OCI-LY7 (cell line): Measurements from ENCODE around the gene ZDHHC17. TPM values are rescaled to one million over a fixed set of nuclear protein-coding genes. Genes with fewer than 3 reads are reported as not detected.

Source experiments
- BruUV-seq: library from RNA; stranded (reverse); fragments of 400-500 nt; replicated peaks from 2 replicates; lab custom pipeline; 2021; lab: Mats Ljungman, UMichigan
- CTCF ChIA-PET: fragments of 300-600 bp; sonication (Branson Sonifier 250); formaldehyde crosslinking; loops from one replicate; lab custom pipeline; 2022; ENCODE audit warnings: antibody characterized with exemption; ENCODE audit not compliant: unreplicated experiment; lab: Charles Lee
- POLR2A ChIA-PET: fragments of 300-600 bp; sonication (Branson Sonifier 250); formaldehyde crosslinking; loops from one replicate; lab custom pipeline; 2022; ENCODE audit warnings: antibody characterized with exemption; lab: Charles Lee
- DNase-seq: peaks from one replicate; pipeline ENCODE4 v3.0.0-alpha.2; 2015; ENCODE audit warnings: low spot score
- H2AFZ ChIP-seq: fragments of 200-600 bp; sonication (generic), shearing (Covaris generic); 2 replicates; pipeline ENCODE4 v1.6.1; 2014; ENCODE audit warnings: mild to moderate bottlenecking, antibody characterized with exemption, low read length, moderate library complexity
- H3K27ac ChIP-seq: fragments of 200-600 bp; sonication (generic); 2 replicates; pipeline ENCODE4 v1.5.1; 2014; ENCODE audit warnings: mixed run types, low read depth, mild to moderate bottlenecking, moderate library complexity, low read length, inconsistent platforms; ENCODE audit not compliant: poor library complexity, severe bottlenecking
- H3K36me3 ChIP-seq: fragments of 200-600 bp; sonication (generic); 2 replicates; pipeline ENCODE4 v1.6.1; 2014; ENCODE audit warnings: mild to moderate bottlenecking, antibody characterized with exemption, low read length, moderate library complexity, mixed read lengths; ENCODE audit not compliant: insufficient read depth
- H3K4me1 ChIP-seq: fragments of 200-600 bp; sonication (generic); 2 replicates; pipeline ENCODE4 v1.5.1; 2014; ENCODE audit warnings: mild to moderate bottlenecking, low read length; ENCODE audit not compliant: insufficient read depth, poor library complexity, severe bottlenecking
- H3K4me2 ChIP-seq: fragments of 200-600 bp; sonication (generic); 2 replicates; pipeline ENCODE4 v1.6.1; 2014; ENCODE audit warnings: mild to moderate bottlenecking, low read length
- H3K4me3 ChIP-seq: fragments of 200-600 bp; sonication (generic); 2 replicates; pipeline ENCODE4 v1.5.1; 2014; ENCODE audit warnings: mild to moderate bottlenecking, low read depth, low read length; ENCODE audit not compliant: poor library complexity, severe bottlenecking
- H3K79me2 ChIP-seq: fragments of 200-600 bp; sonication (generic); 2 replicates; pipeline ENCODE4 v1.6.1; 2016; ENCODE audit warnings: low read depth, mild to moderate bottlenecking, low read length, moderate library complexity, mixed read lengths; ENCODE audit not compliant: insufficient read depth
- H3K9me2 ChIP-seq: fragments of 200-600 bp; sonication (generic); 2 replicates; pipeline ENCODE4 v1.6.1; 2016; ENCODE audit warnings: mild to moderate bottlenecking, low read length, mixed read lengths; ENCODE audit not compliant: insufficient read depth
- H3K9me3 ChIP-seq: fragments of 200-600 bp; sonication (generic); 2 replicates; pipeline ENCODE4 v1.6.1; 2014; ENCODE audit warnings: mild to moderate bottlenecking, mixed run types, low read length, mixed read lengths
- H4K20me1 ChIP-seq: fragments of 200-600 bp; sonication (generic); 2 replicates; pipeline ENCODE4 v1.6.1; 2014; ENCODE audit warnings: mild to moderate bottlenecking, antibody characterized with exemption, low read length, moderate library complexity, mixed read lengths; ENCODE audit not compliant: insufficient read depth
- EZH2phosphoT487 ChIP-seq: fragments of 200-600 bp; sonication (generic); IDR thresholded peaks from 2 replicates; pipeline ENCODE4 v1.6.1; 2018; ENCODE audit warnings: low read depth, borderline replicate concordance, mild to moderate bottlenecking, mixed run types, antibody characterized with exemption, low read length, moderate library complexity, mixed read lengths
- intact Hi-C: fragments of 100-400 bp; cut with micrococcal nuclease; formaldehyde crosslinking; loops from one replicate; pipeline ENCODE4 v1.10.0; 2022; ENCODE audit not compliant: unreplicated experiment
- total RNA-seq, 2 experiments: library from RNA; depleted of rRNA in 1 of 2; stranded (reverse); fragments of >200 nt in 1 of 2; shearing (Covaris generic) in 1 of 2; gene quantifications; 2 replicates each; pipeline ENCODE4 v1.2.3, GENCODE V29; 2014 to 2022
- TF ChIP-seq, protein P1 (sequence below): fragments of 200-600 bp; sonication (generic); conservative IDR thresholded peaks from 2 replicates; pipeline ENCODE4 v1.5.1; 2014; ENCODE audit warnings: mild to moderate bottlenecking, antibody characterized with exemption, low read length, moderate library complexity, mixed read lengths

ZDHHC17 gene
- total RNA-seq, 2 experiments from 2014 or later: 24.0 to 32.8 TPM

GRCh38 chr12:76740501-76740900, 23.4 kb upstream of the ZDHHC17 start:
- no peak overlapping the region for H3K27ac ChIP-seq
- POLR2A ChIA-PET: interaction anchor here (0.5 to 1.4 kb wide), 2 partner anchors 10 to 14 kb away, joined by 4 read pairs; no protein-coding TSS in a partner anchor
- H4K20me1 ChIP-seq: no peaks in the 10 kb centered on the region
- no peaks in the 10 kb centered on the region for H3K79me2 ChIP-seq
- H3K4me2 ChIP-seq: no peak overlapping the region
- no peaks in the 10 kb centered on the region for H3K36me3 ChIP-seq
- CTCF ChIA-PET: no interaction called here
- intact Hi-C loops: no loop called here
- no TSS peak for BruUV-seq
- no peak overlapping the region for H3K4me3 ChIP-seq
- H2AFZ ChIP-seq: no peak overlapping the region
- no peaks in the 10 kb centered on the region for H3K9me2 ChIP-seq
- DNase-seq: no peak
- H3K4me1 ChIP-seq: no peaks in the 10 kb centered on the region
- 0 out of 2 replicates have a peak, but pooled peaks cover 7% of the 10 kb centered on the region for H3K9me3 ChIP-seq
- no peak for TF ChIP-seq EZH2phosphoT487
- TF ChIP-seq, protein P1, sequence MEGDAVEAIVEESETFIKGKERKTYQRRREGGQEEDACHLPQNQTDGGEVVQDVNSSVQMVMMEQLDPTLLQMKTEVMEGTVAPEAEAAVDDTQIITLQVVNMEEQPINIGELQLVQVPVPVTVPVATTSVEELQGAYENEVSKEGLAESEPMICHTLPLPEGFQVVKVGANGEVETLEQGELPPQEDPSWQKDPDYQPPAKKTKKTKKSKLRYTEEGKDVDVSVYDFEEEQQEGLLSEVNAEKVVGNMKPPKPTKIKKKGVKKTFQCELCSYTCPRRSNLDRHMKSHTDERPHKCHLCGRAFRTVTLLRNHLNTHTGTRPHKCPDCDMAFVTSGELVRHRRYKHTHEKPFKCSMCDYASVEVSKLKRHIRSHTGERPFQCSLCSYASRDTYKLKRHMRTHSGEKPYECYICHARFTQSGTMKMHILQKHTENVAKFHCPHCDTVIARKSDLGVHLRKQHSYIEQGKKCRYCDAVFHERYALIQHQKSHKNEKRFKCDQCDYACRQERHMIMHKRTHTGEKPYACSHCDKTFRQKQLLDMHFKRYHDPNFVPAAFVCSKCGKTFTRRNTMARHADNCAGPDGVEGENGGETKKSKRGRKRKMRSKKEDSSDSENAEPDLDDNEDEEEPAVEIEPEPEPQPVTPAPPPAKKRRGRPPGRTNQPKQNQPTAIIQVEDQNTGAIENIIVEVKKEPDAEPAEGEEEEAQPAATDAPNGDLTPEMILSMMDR: no peak

DNA sequence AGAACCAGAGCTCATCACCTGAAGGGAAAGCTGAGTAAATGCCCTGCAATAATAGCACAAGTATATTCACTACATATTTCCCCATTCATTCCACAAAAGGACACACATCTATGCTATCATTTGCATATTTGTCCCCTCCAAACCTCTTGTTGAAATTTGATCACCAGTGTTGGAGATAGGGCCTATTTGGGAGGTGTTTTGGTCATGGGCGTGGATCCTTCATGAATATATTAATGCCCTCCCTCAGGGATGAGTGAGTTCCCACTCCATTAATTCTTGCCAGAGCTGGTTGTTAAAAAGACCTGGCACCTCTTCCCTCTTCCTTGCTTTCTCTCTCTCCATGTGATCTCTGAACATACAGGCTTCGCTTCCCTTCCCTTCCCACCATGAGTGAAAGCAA, 18.6 kb upstream of the ZDHHC17 start:
- no peak overlapping the region for H3K4me2 ChIP-seq
- H3K36me3 ChIP-seq: no peaks in the 10 kb centered on the region
- TF ChIP-seq EZH2phosphoT487: no peak
- TF ChIP-seq, protein P1: no peak
- no peak for DNase-seq
- intact Hi-C loops: no loop called here
- H3K4me1 ChIP-seq: no peaks in the 10 kb centered on the region
- ChIA-PET CTCF (no interaction called here), POLR2A (no interaction called here)
- no peak overlapping the region for H3K4me3 ChIP-seq
- no peak overlapping the region for H2AFZ ChIP-seq
- no TSS peak for BruUV-seq
- H4K20me1 ChIP-seq: no peaks in the 10 kb centered on the region
- no peaks in the 10 kb centered on the region for H3K9me3 ChIP-seq
- H3K9me2 ChIP-seq: no peaks in the 10 kb centered on the region
- H3K27ac ChIP-seq: no peak overlapping the region
- no peaks in the 10 kb centered on the region for H3K79me2 ChIP-seq

GRCh38 chr12:76746516-76746915, 17.4 kb upstream of the ZDHHC17 start:
- intact Hi-C loops: no loop called here
- Histone ChIP-seq H3K4me2 (no peak overlapping the region), H3K79me2 (no peaks in the 10 kb centered on the region), H4K20me1 (no peaks in the 10 kb centered on the region), H3K4me3 (no peak overlapping the region), H3K9me2 (no peaks in the 10 kb centered on the region), H3K36me3 (no peaks in the 10 kb centered on the region), H3K4me1 (no peaks in the 10 kb centered on the region), H2AFZ (no peak overlapping the region), H3K27ac (no peak overlapping the region), H3K9me3 (no peaks in the 10 kb centered on the region)
- CTCF ChIA-PET: no interaction called here
- POLR2A ChIA-PET: interaction anchor here (0.7 kb wide), 1 partner anchor 20 kb away, joined by 3 read pairs; no protein-coding TSS in a partner anchor
- DNase-seq: no peak
- TF ChIP-seq, protein P1: no peak
- TF ChIP-seq EZH2phosphoT487: no peak
- BruUV-seq: no TSS peak
